GM18861 (cell line): ENCODE results near the gene KDM2A.

Source experiments
- ATAC-seq: cut with Tn5 transposase; IDR thresholded peaks from one replicate; pipeline ENCODE4 v1.9.1; 2021; ENCODE audit not compliant: unreplicated experiment

Gene KDM2A

DNA sequence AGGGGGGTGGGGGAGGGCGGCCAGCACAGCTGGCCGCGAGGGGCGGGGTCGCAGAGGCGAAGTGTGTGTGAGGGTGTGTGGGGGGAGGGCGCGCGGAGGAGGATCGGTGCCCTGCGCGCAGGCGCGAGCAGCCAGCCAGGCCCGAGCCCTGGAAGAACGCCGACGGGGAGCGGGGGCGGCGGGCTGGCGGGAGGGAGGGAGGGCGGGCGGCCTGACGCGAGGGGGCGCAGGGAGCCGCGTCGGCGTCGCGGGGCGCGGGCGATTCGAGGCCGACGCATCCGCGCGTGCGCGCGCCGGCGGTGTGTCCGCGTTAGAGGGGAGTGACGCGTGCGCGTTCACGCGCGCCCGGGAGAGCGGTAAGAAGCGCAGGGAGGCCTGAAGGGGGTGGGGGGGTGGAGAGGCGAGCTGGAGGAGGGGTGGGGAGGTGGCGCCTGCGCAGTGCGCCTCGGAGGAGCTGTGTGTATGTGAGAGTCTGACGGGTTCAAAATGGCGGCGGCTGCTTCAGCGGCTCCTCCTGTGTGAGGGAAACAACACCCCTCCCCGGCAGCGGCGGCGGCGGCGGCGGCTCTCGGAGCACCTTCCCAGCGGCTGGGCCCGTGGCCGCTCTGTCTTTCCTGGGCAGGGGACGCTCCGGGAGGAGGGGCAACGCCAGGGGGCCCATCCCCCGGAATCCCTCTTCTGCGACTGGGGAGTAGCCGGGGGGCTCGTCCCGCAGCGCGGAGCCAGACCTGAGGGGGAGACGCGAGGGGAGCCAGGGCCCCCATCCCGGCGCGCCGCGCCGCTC lies at the start of gene KDM2A:
Gene KDM2A, plus strand, starts transcription at position 463 of the 784 bp plus-strand sequence. CDS start 2,054 bp downstream, outside the sequence.
- ATAC-seq, result peak; percentile 50

DNA sequence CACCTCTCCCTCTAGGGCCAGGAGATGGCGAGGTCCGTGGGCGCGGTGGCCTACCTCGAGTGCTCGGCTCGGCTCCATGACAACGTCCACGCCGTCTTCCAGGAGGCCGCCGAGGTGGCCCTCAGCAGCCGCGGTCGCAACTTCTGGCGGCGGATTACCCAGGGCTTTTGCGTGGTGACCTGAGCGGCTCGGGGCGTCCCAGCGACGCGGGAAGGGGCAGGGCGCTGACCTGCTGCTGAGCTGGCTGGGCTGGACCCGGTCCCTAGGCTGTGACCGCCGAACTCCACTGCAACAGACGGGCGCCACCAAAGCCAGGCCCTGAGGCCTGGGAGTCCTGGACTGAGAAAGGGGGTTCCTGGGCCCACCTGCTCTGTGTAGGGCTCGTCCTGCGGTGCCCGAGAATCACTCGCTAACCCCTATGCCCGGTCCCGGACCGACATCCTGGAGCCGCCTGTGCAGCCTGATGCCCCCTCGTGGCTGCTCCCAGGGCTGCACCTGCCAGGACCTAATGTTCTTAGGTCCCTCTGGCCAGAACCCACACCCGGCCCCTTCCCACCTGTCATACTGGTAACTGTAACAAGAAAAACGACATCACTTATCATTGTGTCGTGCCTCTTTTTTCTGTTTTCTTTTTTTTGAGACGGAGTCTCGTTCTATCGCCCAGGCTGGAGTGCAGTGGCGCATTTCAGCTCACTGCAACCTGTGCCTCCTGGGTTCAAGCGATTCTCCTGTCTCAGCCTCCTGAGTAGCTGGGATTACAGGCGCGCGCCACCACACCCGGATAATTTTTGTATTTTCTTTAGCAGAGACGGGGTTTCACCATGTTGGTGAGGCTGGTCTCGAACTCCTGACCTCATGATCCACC lies 47.4 kb upstream of the KDM2A start:
- ATAC-seq, result no peak

DNA sequence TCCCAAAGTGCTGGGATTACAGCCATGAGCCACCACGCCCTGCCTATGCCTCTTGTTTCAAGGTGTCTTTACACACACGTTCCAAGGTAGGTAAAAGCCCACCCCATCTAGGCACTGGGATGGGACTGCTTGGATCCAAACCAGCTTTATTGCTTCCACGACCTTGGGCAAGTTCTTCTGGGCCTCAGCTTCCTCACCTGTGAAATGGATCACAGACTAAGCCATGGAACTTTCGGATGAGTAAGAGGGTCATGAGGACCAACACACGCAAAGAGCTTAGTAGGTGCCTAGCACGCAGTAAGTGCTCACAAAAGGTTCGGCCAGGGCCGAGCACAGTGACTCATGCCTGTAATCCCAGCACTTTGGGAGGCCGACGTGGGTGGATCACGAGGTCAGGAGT lies 46.8 kb upstream of the KDM2A start:
- ATAC-seq, result no peak

DNA sequence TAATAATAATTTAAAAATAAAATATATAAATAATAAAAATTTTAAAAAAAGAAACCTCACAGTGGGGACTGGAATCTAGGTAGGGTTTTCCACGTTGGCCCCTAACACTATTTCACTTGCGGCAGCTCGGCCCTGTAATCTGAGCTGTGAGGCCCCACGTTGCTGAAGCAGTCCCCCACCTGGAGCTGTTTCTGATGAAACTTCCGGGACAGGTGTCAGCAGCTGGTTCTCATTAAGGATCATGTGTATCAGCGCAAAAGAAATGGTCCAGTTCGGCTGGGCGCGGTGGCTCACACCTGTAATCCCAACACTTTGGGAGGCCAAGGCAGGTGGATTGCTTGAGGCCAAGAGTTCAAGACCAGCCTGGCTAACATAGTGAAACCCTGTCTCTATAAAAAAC lies 45.2 kb upstream of the KDM2A start:
- ATAC-seq, result no peak

- no peak for ATAC-seq
Measured at GRCh38 chr11:67076202-67076601, 42.9 kb upstream of the KDM2A start.

GRCh38 chr11:67079065-67079705 lies 39.9 kb upstream of the KDM2A start:
- no peak for ATAC-seq

GRCh38 chr11:67082071-67082791 lies 36.8 kb upstream of the KDM2A start:
- no peak for ATAC-seq

GRCh38 chr11:67083786-67084366 lies 35.2 kb upstream of the KDM2A start:
- no peak for ATAC-seq

DNA sequence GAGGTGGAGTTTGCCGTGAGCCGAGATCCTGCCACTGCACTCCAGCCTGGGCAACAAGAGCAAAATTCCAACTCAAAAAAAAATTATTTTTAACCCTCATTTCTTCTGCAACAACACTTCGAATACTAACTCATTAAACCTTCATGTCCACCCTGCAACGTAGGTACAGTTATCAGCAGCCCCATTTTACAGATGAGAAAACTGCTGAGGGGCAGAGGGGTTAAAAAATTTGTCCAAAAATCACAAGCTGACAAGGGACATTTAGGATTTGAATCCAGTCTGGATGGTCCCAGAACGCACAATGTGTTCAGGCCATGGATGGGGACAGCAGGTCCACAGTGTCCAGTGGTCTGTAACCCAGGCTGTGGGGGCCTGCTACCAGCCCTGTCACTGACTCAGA lies 33.4 kb upstream of the KDM2A start:
- no peak for ATAC-seq

DNA sequence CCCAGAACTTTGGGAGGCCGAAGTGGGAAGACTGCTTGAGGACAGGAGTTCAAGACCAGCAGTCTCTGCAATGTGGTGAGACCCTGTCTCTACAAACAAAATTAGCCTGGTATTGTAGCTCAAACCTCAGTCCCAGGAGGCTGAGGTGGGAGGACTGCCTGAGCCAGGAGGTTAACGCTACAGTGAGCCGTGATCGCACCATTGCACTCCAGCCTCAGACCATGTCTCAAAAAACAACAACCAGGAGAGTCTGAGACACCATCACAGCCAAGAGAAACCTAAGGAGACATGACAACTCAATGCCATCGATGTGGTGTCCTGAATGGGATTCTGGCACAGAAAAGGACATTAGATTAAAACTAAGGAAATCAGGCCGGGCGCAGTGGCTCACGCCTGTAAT lies 28.3 kb upstream of the KDM2A start:
- ATAC-seq, result no peak

DNA sequence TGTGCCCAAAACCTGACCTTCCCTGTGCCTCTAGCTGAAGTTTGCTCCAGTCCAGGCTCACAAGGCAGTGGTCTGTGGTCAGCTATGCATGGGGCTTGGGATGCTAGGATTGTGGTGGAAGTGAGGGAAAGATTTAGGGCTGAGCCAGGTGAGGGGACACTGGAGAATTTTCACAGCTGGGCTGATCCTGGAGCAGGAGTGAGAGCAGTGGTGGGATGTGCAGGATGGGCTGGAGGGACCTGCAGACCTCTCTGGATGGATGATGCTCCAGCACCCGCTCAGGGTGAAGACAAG lies 23.9 kb upstream of the KDM2A start:
- no peak for ATAC-seq

- ATAC-seq, result no peak
Measured at GRCh38 chr11:67098799-67099429, 20.1 kb upstream of the KDM2A start.

DNA sequence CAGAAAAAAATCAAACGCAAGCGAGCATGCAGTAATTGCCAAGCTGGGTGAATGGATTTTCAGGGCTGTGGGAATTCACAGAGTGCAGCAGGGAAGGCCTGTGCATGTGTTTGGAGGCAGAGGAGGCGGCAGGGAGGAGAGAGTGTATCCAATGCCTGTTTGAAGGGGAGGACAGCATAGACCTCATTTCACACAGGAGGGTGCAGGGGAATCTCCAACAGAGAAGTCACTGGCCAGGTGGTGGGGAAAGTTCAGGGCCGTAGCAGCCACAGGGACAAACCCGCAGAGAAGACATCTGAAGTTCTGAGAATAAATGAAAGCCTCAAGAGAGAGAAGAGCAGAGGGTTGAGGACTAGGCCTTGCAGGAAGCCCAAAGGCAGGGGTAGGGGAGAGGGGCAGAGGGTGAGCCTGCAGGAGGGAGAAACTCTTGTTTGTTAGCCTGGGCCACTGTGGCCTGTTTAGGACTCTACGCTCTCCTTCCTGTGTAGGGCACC lies 19.2 kb upstream of the KDM2A start:
- no peak for ATAC-seq

GRCh38 chr11:67102664-67103063 lies 16.4 kb upstream of the KDM2A start:
- no peak for ATAC-seq

DNA sequence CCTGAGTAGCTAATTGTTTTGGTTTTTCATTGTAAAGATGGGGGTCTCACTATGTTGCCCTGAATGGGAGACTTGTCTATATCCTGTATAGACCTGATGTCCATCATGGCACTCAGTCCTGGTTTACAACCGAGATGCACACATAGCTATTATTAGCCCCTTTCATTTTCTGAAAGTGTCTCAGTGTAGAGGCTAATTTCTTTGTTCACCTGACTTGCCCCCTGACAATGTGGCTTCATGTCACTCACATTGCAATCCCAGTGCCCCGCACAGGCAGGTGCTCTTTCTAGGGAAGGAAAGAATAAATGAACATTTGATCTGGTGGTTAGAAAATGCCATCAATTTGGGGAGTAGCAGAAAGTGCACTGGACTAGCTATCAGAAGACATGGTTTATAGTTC lies 13.1 kb upstream of the KDM2A start:
- ATAC-seq, result no peak

DNA sequence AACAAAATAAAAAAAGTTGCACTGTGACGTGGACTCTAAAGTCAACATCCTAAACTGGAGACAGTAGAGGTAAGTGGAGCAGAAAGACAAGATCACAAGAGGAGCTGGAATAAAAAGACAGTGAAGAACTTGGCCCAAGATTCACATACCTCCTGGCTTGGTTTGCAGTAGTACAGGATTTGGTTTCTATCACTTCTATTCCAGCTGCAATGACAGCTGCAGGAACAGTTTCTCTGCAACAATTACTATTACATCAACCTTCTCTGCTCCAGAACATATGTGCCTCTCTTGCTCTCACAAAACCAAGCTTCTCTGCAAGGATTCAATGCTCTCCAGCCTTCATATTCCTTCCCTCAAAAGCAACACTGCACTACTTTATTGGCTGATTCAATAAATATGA lies 7.8 kb upstream of the KDM2A start:
- ATAC-seq, result no peak

DNA sequence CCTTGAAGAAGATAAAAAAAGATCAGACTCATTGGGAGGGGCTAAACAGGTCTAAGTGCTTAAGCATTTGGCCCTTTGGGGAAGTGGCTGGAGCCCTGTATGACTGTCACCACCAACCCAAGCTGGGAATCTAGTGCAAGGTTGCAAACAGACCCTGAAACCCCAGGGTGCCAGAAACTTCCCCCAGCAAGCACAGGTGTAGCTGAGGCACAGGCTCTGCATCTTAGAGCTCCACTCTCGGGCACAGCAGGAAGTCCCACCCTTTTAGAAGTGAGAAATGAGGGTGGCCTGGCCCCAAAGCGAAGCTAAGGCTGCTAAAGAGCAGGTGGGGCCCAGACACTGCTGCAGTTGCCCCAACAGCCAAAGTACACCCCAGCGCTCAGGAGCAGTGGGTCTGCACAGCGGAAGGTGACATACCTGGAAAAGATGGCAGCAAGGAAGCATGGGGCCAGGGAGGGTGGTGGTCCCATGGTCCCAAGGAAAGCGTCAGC lies 5.8 kb upstream of the KDM2A start:
- ATAC-seq, result no peak

DNA sequence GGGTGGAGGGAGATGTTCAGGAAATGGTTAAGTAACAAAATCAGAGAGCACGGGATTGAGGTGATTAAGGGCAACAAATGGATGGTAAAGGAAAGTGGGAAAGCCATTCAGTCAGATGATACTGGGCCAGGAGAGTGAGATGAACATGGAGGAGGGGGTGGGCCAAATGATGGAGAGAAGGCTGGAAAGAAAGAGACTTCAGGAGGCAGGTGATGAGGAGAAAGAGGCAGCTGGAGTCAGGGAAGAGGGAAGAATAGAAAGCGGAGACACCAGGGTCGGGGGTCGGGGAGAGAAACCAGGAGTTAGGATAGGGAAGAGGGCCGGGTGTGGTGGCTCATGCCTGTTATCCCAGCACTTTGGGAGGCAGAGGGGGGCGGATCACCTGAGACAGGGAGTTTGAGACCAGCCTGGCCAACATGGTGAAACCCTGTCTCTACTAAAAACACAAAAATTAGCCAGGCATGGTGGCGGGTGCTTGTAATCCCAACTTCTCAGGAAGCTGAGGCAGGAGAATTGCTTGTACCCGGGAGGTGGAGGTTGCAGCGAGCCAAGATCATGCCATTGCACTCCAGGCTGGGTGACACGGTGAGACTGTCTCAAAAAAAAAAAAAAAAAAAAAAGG lies 4.7 kb upstream of the KDM2A start:
- ATAC-seq, result no peak

DNA sequence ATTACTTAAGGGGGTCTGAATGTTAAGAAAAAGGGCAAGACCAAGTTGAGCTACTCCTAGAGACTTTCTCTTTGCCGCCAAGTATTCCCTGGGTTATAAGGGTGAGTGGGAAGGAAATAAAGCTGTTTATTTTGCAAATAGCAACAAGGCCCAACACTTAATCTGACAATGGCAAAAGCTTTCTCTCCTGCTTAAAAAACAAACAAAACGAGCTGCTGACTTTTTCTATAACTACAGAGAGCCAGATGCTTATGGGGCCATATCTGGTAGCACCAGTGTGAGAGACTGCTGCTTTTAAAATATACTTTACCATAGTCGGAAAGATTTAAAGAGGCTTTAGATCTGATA lies 2.3 kb upstream of the KDM2A start:
- ATAC-seq, result no peak

- ATAC-seq, result no peak
Measured at GRCh38 chr11:67117176-67117575, 1.9 kb upstream of the KDM2A start.
